Ovary (tissue), 9 donors: ENCODE results near the gene GKN2. TPM values are rescaled to one million over a fixed set of nuclear protein-coding genes. Genes with fewer than 3 reads are reported as not detected.
"Not testable (repeated sequence)": the region's sequence is repeated elsewhere in the genome, so short reads cannot be mapped to it uniquely, and the experiment has no call there.

ENCODE experiments used
- DNase-seq, 5 donors: peaks; one replicate each; pipeline ENCODE4 v3.0.0-alpha.2; 2019 to 2020
- H3K27ac ChIP-seq, 2 donors: fragments of 200-600 bp; one replicate each; pipeline versions ENCODE4 v1.5.1 to v1.8.0; 2019 to 2022
- H3K27me3 ChIP-seq: fragments of 200-600 bp; one replicate; pipeline ENCODE4 v1.8.0; 2022
- H3K36me3 ChIP-seq: fragments of 200-600 bp; sonication (generic); one replicate; pipeline ENCODE4 v1.5.1; 2019
- H3K4me1 ChIP-seq: one replicate; pipeline ENCODE4 v1.8.1; 2013; ENCODE audit warnings: mild to moderate bottlenecking, moderate library complexity; ENCODE audit not compliant: insufficient read depth
- H3K4me3 ChIP-seq: fragments of 200-600 bp; sonication (generic); one replicate; pipeline ENCODE4 v1.5.1; 2017
- H3K9me3 ChIP-seq, 2 donors: fragments of 200-600 bp in 1 of 2; sonication (generic) in 1 of 2; one replicate each; pipeline versions ENCODE4 v1.5.1 to v1.8.1; 2013 to 2019; ENCODE audit warnings: mild to moderate bottlenecking in 1 of 2, moderate library complexity in 1 of 2
- EP300 ChIP-seq: sonication (generic); formaldehyde crosslinking; IDR thresholded peaks from one replicate; pipeline ENCODE4 v1.6.1; 2017; ENCODE audit warnings: antibody characterized with exemption
- POLR2A ChIP-seq: fragments of 450-650 bp; IDR thresholded peaks from one replicate; pipeline ENCODE4 v1.6.1; 2017; ENCODE audit warnings: antibody characterized with exemption, mild to moderate bottlenecking, moderate library complexity
- WGBS, 3 donors: extraction: QIAGEN DNeasy Blood & Tissue Kit in 1 of 3; methylation state at CpG; one replicate each; pipeline versions ENCODE4 v1.1.5 to v1.1.7; 2013 to 2017; 5-methylcytosine and 5-hydroxymethylcytosine counted together
- intact Hi-C, 4 donors: fragments of 100-400 bp; cut with DNase I; formaldehyde crosslinking; loops; one replicate each; pipeline versions ENCODE4 v1.11.0 to v1.15.1; 2022 to 2023
- polyA plus RNA-seq, 2 donors: library from polyadenylated mRNA; stranded (reverse); fragments of 200-250 nt in 1 of 2; fragments of 350-450 nt in 1 of 2; fragmentation: Illumina TruSeq in 1 of 2; extraction: RNeasy Lipid Tissue Mini Kit (QIAGEN cat#74804) in 1 of 2; gene quantifications; one replicate each; pipeline ENCODE4 v1.2.3, GENCODE V29; 2013 to 2014
- total RNA-seq, 7 donors: library from RNA; depleted of rRNA in 2 of 7; stranded (reverse); fragments of >200 nt in 2 of 7; fragmentation: NEBNext Ultra II Directional in 3 of 7; extraction: Animal tissue kit (Norgen Biotek cat#: 25700) in 3 of 7; gene quantifications; one replicate each; pipeline versions ENCODE4 v1.1.0 to v1.2.4, GENCODE V29; 2016 to 2023
- TF ChIP-seq, protein P1 (sequence below), 3 donors: fragments of 450-650 bp in 2 of 3; fragments of 200-600 bp in 1 of 3; IDR thresholded peaks; one replicate each; pipeline versions ENCODE4 v1.5.1 to v1.8.0; 2016 to 2022; ENCODE audit warnings: antibody characterized with exemption in 3 of 3, mild to moderate bottlenecking in 1 of 3
- donor health status: DM: no; HTN: no; CAD: no; lungs with moderate emphysema.
- donor health status: DM: no; HTN: no; CAD: no.
- donor health status: Bipolar disorder and iron deficiency.
- donor health status: DM: yes; HTN: yes; CAD: no.
- donor health status: DM: no; HTN: no; CAD: no.
- donor health status: DM: yes; HTN: yes; CAD: no.

GKN2 gene
- total and polyA plus RNA-seq, 9 donors, result 0.77 TPM; not detected in 8

DNA sequence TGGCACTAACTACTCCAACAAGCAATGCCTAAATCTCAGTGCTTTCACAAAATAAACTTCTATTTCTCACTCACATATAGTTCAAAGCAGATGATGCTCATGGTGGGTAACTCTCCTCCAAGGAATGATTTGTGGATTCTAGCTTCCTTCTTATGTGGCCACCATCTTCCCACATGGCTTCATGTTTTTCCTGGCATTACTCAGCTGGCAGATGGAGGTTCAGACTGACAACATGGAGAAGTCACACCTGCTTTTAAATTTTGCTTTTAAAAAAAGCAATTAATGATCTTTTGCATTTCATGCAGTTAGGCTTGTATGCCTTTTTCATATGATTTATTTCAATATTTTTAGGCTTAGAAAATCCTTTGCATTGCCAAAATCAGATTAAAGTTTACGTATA is 6.3 kb upstream of the GKN2 start:
- Histone ChIP-seq H3K27ac (no peak overlapping the region), H3K27me3 (no peaks in the 10 kb centered on the region), H3K9me3 (no peaks in the 10 kb centered on the region), H3K4me3 (no peak overlapping the region), H3K4me1 (no peaks in the 10 kb centered on the region), H3K36me3 (no peaks in the 10 kb centered on the region)
- no peak for DNase-seq
- 85 to 89% (median 86%) methylated on average over 1 of the region's 1 CpG for WGBS, 3 donors
- intact Hi-C loops, result no loop called here
- TF ChIP-seq EP300, result no peak
- TF ChIP-seq, protein P1, sequence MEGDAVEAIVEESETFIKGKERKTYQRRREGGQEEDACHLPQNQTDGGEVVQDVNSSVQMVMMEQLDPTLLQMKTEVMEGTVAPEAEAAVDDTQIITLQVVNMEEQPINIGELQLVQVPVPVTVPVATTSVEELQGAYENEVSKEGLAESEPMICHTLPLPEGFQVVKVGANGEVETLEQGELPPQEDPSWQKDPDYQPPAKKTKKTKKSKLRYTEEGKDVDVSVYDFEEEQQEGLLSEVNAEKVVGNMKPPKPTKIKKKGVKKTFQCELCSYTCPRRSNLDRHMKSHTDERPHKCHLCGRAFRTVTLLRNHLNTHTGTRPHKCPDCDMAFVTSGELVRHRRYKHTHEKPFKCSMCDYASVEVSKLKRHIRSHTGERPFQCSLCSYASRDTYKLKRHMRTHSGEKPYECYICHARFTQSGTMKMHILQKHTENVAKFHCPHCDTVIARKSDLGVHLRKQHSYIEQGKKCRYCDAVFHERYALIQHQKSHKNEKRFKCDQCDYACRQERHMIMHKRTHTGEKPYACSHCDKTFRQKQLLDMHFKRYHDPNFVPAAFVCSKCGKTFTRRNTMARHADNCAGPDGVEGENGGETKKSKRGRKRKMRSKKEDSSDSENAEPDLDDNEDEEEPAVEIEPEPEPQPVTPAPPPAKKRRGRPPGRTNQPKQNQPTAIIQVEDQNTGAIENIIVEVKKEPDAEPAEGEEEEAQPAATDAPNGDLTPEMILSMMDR (IDR thresholded peaks at IDR 0.05), result no peak
- TF ChIP-seq POLR2A, result no peak

DNA sequence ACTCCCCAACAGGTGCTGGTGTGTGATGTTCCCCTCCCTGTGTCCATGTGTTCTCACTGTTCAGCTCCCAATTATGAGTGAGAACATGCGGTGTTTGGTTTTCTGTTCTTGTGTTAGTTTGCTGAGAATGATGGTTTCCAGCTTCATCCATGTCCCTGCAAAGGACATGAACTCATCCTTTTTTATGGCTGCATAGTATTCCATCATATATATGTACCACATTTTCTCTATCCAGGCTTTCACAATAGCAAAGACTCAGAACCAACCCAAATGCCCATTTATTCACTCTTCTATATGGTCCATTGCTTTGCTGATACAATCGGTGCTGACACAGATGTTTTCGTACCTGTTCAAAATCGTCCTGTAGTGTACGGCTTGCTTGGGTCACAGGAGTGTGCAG is 2.7 kb upstream of the GKN2 start:
- WGBS, 3 donors, result 95 to 98% (median 97%) methylated on average over 5 of the region's 5 CpGs
- H3K4me3 ChIP-seq, H3K4me1 ChIP-seq, H3K27ac ChIP-seq, H3K9me3 ChIP-seq, DNase-seq, H3K27me3 ChIP-seq, intact Hi-C loops, H3K36me3 ChIP-seq: not testable (repeated sequence)

DNA sequence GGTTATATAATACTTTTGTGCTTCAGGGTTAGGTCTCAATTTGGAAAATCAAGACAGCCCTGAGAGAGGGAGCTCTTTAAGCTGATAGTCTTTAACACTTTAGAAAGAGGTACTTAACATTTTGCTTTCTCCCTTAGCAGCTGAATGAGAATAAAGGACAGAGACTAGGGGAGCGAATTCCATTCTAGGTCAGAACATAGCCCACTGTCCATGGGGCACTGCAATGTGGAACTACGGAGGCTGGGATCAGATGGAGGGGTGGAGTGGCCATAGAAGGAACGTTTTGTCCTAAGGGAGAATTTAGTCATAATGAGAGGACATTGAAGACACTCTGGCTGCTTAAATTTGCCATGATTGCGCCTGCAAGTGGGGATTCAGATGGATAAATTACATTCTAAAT is 794 bp downstream of the GKN2 start:
- intact Hi-C loops, result no loop called here
- TF ChIP-seq EP300, result no peak
- TF ChIP-seq, protein P1 (IDR thresholded peaks at IDR 0.05), result no peak
- Histone ChIP-seq H3K9me3 (no peaks in the 10 kb centered on the region), H3K27ac (no peak overlapping the region), H3K4me1 (no peaks in the 10 kb centered on the region), H3K4me3 (no peak overlapping the region), H3K27me3 (no peaks in the 10 kb centered on the region), H3K36me3 (no peaks in the 10 kb centered on the region)
- no peak for DNase-seq
- WGBS, 3 donors, result 76 to 77% (median 77%) methylated on average over 4 of the region's 4 CpGs

DNA sequence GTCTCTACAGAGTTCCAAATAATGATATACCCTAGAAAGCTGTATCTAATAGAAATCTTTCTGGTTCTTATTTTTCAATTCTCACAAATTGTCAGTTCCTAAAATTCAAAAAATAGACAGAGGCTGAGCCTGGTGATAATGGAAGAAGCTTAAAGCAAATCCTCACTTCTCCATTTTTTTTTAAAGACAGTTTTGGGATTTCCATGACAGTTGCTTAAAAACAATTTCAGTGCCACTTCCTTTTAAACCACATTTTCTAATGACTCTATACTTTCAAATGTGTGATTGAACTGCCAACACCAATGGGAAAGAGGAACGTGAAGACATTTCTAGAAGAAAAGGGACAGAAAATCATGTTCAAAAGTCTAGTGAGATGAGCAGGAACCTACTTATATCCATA is 4.0 kb downstream of the GKN2 start:
- Histone ChIP-seq H3K9me3 (no peaks in the 10 kb centered on the region), H3K27me3 (no peaks in the 10 kb centered on the region), H3K36me3 (no peaks in the 10 kb centered on the region), H3K4me3 (no peak overlapping the region), H3K4me1 (no peaks in the 10 kb centered on the region), H3K27ac (no peak overlapping the region)
- DNase-seq, result no peak
- TF ChIP-seq, protein P1 (IDR thresholded peaks at IDR 0.05), result no peak
- TF ChIP-seq EP300, result no peak
- no peak for TF ChIP-seq POLR2A
- WGBS, 3 donors, result 74 to 88% (median 85%) methylated on average over 1 of the region's 1 CpG
- intact Hi-C loops, result no loop called here

DNA sequence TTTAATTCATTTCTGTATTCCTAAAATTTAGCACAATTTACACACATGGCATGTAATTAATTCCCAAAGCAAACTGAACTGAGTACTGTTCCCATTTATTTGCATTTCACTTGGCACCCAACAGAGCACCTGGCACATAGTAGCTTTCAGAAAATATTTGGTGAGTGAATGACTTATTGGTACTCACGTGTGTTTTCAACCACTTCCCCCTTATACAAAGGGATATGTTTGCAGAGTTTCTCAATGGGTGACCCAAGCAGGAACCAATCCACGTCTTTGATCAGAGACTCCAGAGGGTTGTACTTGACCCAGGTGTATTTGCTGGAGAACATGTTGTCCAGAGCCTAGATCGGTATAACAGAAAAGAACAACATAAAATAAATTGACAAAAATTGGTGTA is 6.6 kb downstream of the GKN2 start:
- Histone ChIP-seq H3K4me3 (no peak overlapping the region), H3K27ac (no peak overlapping the region), H3K36me3 (no peaks in the 10 kb centered on the region), H3K9me3 (no peaks in the 10 kb centered on the region), H3K27me3 (no peaks in the 10 kb centered on the region), H3K4me1 (no peaks in the 10 kb centered on the region)
- intact Hi-C loops, result no loop called here
- no peak for DNase-seq
- no peak for TF ChIP-seq POLR2A
- TF ChIP-seq, protein P1 (IDR thresholded peaks at IDR 0.05), result no peak
- TF ChIP-seq EP300, result no peak
- WGBS, 3 donors, result 81 to 84% (median 83%) methylated on average over 3 of the region's 3 CpGs
